Thoracic aorta (tissue), 2 donors: ENCODE results near the gene TMEM198. TPM values are rescaled to one million over a fixed set of nuclear protein-coding genes. Genes with fewer than 3 reads are reported as not detected.

Experiments
- ATAC-seq: fragments of 150-250 bp; one replicate; pipeline ENCODE4 v1.8.0; 2017; ENCODE audit warnings: low read depth; ENCODE audit not compliant: insufficient number of reproducible peaks, low FRiP score
- DNase-seq: peaks from one replicate; pipeline ENCODE4 v3.0.0-alpha.2; 2020; ENCODE audit warnings: low spot score
- H3K27ac ChIP-seq, 2 donors: fragments of 200-600 bp; sonication (generic); 1 replicate in 1 of 2; 2 replicates in 1 of 2; pipeline ENCODE4 v1.5.1; 2016; ENCODE audit warnings: mild to moderate bottlenecking in 2 of 2, moderate library complexity in 2 of 2
- H3K27me3 ChIP-seq: fragments of 200-600 bp; sonication (generic); replicated peaks from 2 replicates; pipeline ENCODE4 v1.6.0; 2016; ENCODE audit warnings: mild to moderate bottlenecking; ENCODE audit not compliant: insufficient read depth
- H3K36me3 ChIP-seq: fragments of 200-600 bp; sonication (generic); one replicate; pipeline ENCODE4 v1.5.1; 2016
- H3K4me1 ChIP-seq, 2 donors: fragments of 200-600 bp; sonication (generic); 1 replicate in 1 of 2; 2 replicates in 1 of 2; pipeline versions ENCODE4 v1.5.1 to v1.6.0; 2016; ENCODE audit warnings: low read depth in 2 of 2, mild to moderate bottlenecking in 1 of 2; ENCODE audit not compliant: control insufficient read depth in 1 of 2
- H3K4me3 ChIP-seq: fragments of 200-600 bp; sonication (generic); 2 replicates; pipeline ENCODE4 v1.5.1; 2016; ENCODE audit warnings: mild to moderate bottlenecking
- H3K9me3 ChIP-seq: fragments of 200-600 bp; sonication (generic); 2 replicates; pipeline ENCODE4 v1.5.1; 2016
- total RNA-seq, 2 donors: library from RNA; depleted of rRNA; stranded (reverse); fragments of >200 nt; gene quantifications; one replicate each; pipeline versions ENCODE4 v1.1.0 to v1.2.3, GENCODE V29; 2016
- TF ChIP-seq, protein P1 (sequence below): fragments of 200-600 bp; sonication (generic); IDR thresholded peaks from one replicate; pipeline ENCODE4 v1.5.1; 2019; ENCODE audit warnings: antibody characterized with exemption

TMEM198 gene
- total RNA-seq, 2 donors from 2014 or later, result 1.4 to 3.9 TPM

GRCh38 chr2:219541611-219542180 is 2.1 kb upstream of the TMEM198 start:
- TF ChIP-seq, protein P1, sequence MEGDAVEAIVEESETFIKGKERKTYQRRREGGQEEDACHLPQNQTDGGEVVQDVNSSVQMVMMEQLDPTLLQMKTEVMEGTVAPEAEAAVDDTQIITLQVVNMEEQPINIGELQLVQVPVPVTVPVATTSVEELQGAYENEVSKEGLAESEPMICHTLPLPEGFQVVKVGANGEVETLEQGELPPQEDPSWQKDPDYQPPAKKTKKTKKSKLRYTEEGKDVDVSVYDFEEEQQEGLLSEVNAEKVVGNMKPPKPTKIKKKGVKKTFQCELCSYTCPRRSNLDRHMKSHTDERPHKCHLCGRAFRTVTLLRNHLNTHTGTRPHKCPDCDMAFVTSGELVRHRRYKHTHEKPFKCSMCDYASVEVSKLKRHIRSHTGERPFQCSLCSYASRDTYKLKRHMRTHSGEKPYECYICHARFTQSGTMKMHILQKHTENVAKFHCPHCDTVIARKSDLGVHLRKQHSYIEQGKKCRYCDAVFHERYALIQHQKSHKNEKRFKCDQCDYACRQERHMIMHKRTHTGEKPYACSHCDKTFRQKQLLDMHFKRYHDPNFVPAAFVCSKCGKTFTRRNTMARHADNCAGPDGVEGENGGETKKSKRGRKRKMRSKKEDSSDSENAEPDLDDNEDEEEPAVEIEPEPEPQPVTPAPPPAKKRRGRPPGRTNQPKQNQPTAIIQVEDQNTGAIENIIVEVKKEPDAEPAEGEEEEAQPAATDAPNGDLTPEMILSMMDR, result peak; percentile 85
- no peaks in the 10 kb centered on the region for H3K27me3 ChIP-seq
- no peak for ATAC-seq
- no peak for DNase-seq
- H3K4me3 ChIP-seq, result peak overlapping the region; percentile 64
- no peaks in the 10 kb centered on the region for H3K9me3 ChIP-seq
- peaks cover 15 to 24% of the 10 kb centered on the region in 2 donors for H3K4me1 ChIP-seq
- no peak overlapping the region for H3K27ac ChIP-seq
- peaks cover 26% of the 10 kb centered on the region for H3K36me3 ChIP-seq

DNA sequence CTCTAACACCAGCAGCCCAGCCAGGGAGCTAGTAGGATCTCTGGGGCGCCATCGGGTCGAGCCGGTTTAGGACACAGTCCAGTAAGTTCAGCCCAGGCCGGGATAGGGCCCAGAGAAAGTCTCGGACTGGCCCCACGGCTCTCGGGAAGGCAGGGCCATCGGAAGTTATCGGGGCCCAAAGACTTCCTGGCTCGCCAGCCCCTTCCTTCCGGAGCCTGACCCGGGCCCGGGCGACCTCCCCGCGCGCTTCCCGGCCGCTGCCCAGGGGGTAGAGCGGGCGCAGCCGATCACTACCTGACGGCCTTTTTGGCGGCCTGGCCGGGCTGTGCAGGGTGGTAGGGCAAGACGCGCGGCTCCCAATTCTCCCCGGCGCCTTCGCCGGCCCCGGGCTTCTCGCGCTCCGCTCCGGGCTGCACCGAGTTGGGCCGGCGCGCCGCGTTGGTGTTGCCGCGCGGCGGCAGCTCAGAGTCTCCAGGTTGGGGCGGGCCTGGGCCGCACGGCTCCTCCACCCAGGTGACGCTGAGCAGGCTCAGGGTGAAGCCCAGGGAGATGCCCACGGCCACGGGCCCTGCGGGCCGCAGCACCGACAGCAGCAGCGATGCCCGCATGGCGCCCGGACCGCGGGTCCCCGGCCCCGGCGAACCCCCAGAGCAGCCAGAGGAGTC is 765 bp upstream of the TMEM198 start:
- H3K36me3 ChIP-seq, result peaks cover 26% of the 10 kb centered on the region
- DNase-seq (no peak), ATAC-seq (peak; percentile 25)
- peak overlapping the region; percentile 91 for H3K4me3 ChIP-seq
- no peaks in the 10 kb centered on the region for H3K9me3 ChIP-seq
- peak overlapping the region; percentile 83 to 94 for H3K27ac ChIP-seq
- H3K4me1 ChIP-seq, result peaks cover 15 to 24% of the 10 kb centered on the region in 2 donors
- TF ChIP-seq, protein P1, result no peak
- no peaks in the 10 kb centered on the region for H3K27me3 ChIP-seq

GRCh38 chr2:219544567-219544966 is 739 bp downstream of the TMEM198 start:
- Histone ChIP-seq H3K4me1 (peaks cover 15 to 24% of the 10 kb centered on the region in 2 donors), H3K27ac (peak overlapping the region; percentile 71 to 94), H3K27me3 (no peaks in the 10 kb centered on the region), H3K4me3 (peak overlapping the region; percentile 91), H3K9me3 (no peaks in the 10 kb centered on the region), H3K36me3 (peaks cover 18% of the 10 kb centered on the region)
- TF ChIP-seq, protein P1, result no peak
- DNase-seq (no peak), ATAC-seq (no peak)

GRCh38 chr2:219545295-219545942 is 1.6 kb downstream of the TMEM198 start:
- Histone ChIP-seq H3K27ac (no peak overlapping the region), H3K36me3 (peaks cover 11% of the 10 kb centered on the region), H3K4me3 (no peak overlapping the region), H3K4me1 (peaks cover 15 to 24% of the 10 kb centered on the region in 2 donors), H3K9me3 (no peaks in the 10 kb centered on the region), H3K27me3 (no peaks in the 10 kb centered on the region)
- ATAC-seq (no peak), DNase-seq (no peak)
- TF ChIP-seq, protein P1, result no peak

DNA sequence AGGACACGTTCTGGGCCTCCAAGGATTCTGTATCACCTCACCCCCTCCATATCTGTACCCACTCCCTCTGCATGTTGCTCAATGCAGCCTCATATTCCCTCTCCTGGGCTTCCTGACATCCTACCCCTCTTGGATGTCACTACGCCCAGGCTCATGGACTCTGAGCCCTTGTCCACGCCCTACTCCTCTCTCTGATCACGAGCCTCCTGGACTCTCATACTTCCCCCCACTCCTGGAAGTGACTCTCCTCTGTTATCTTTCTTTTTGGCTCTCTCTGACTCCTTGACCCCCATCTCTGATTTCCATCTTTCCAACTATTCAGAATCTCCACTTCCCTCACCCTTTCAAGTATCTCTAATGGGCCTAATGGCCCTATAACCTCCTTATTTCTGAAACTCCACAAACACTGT is 2.1 kb downstream of the TMEM198 start:
- no peak for DNase-seq
- no peaks in the 10 kb centered on the region for H3K9me3 ChIP-seq
- H3K36me3 ChIP-seq, result peaks cover 5% of the 10 kb centered on the region
- TF ChIP-seq, protein P1, result no peak
- H3K27ac ChIP-seq, result no peak overlapping the region
- H3K4me1 ChIP-seq, result peaks cover 15 to 24% of the 10 kb centered on the region in 2 donors
- H3K27me3 ChIP-seq, result no peaks in the 10 kb centered on the region
- no peak overlapping the region for H3K4me3 ChIP-seq
- no peak for ATAC-seq
